GM21576 (cell line): ENCODE measurements around the gene TCEA2.

Source experiments
- ATAC-seq: cut with Tn5 transposase; IDR thresholded peaks from one replicate; pipeline ENCODE4 v1.9.1; 2021; ENCODE audit warnings: mild to moderate bottlenecking, moderate library complexity; ENCODE audit not compliant: unreplicated experiment

Gene TCEA2

GRCh38 chr20:64035066-64035932 is 27.7 kb upstream of the TCEA2 start:
- no peak for ATAC-seq

- no peak for ATAC-seq
Observed at GRCh38 chr20:64035933-64036345, 27.1 kb upstream of the TCEA2 start, which contains the start of gene C20orf204. TSS of gene C20orf204 (plus strand) at chr20:64036182. CDS start at chr20:64036324, 142 bp downstream.

GRCh38 chr20:64036346-64037198 is 26.4 kb upstream of the TCEA2 start:
- no peak for ATAC-seq

- no peak for ATAC-seq
Observed at GRCh38 chr20:64037199-64037497, 25.9 kb upstream of the TCEA2 start.

- no peak for ATAC-seq
Observed at GRCh38 chr20:64037498-64038213, 25.3 kb upstream of the TCEA2 start.

GRCh38 chr20:64038224-64038564 is 24.8 kb upstream of the TCEA2 start:
- peak; percentile 25 for ATAC-seq

- peak; percentile 38 for ATAC-seq
Observed at GRCh38 chr20:64038565-64039292, 24.3 kb upstream of the TCEA2 start.

- ATAC-seq: no peak
Observed at GRCh38 chr20:64039293-64040160, 23.5 kb upstream of the TCEA2 start.

- ATAC-seq: no peak
Observed at GRCh38 chr20:64040231-64041039, 22.6 kb upstream of the TCEA2 start.

- no peak for ATAC-seq
Observed at GRCh38 chr20:64041040-64041780, 21.8 kb upstream of the TCEA2 start.

- ATAC-seq: no peak
Observed at GRCh38 chr20:64041781-64042053, 21.3 kb upstream of the TCEA2 start.

GRCh38 chr20:64042054-64042781 is 20.8 kb upstream of the TCEA2 start:
- no peak for ATAC-seq

GRCh38 chr20:64043768-64044167 is 19.2 kb upstream of the TCEA2 start:
- ATAC-seq: no peak

GRCh38 chr20:64044484-64045247 is 18.3 kb upstream of the TCEA2 start:
- no peak for ATAC-seq

GRCh38 chr20:64045346-64046011 is 17.5 kb upstream of the TCEA2 start:
- no peak for ATAC-seq

- no peak for ATAC-seq
Observed at GRCh38 chr20:64047046-64047389, 16.0 kb upstream of the TCEA2 start.

GRCh38 chr20:64047968-64048401 is 15.0 kb upstream of the TCEA2 start:
- ATAC-seq: no peak
